Activated CD4-positive, alpha-beta T cell treated with anti-CD3 and anti-CD28 coated beads, Interleukin-2, Interleukin-6, amounts not matched to agents 100 ng/mL and 50 ng/mL, durations not matched to agents 16 hours and 8 hours (primary cell): Measurements from ENCODE around the gene GRM1.
"Not testable (repeated sequence)": the region's sequence is repeated elsewhere in the genome, so short reads cannot be mapped to it uniquely, and the experiment has no call there.

Experiments used
- DNase-seq: peaks from one replicate; pipeline ENCODE4 v3.0.0-alpha.2; 2020

GRM1 gene

GRCh38 chr6:146200176-146200575 lies 171.3 kb downstream of the GRM1 start:
- no peak for DNase-seq

GRCh38 chr6:146202570-146202969 lies 173.7 kb downstream of the GRM1 start:
- no peak for DNase-seq

GRCh38 chr6:146209942-146210341 lies 181.1 kb downstream of the GRM1 start:
- no peak for DNase-seq

- DNase-seq: no peak
These were observed 181.7 kb downstream of the GRM1 start for GRCh38 chr6:146210406-146211083.

GRCh38 chr6:146211646-146212045 lies 182.8 kb downstream of the GRM1 start:
- DNase-seq: no peak

- no peak for DNase-seq
These were observed 183.9 kb downstream of the GRM1 start for GRCh38 chr6:146212781-146213180.

- DNase-seq: no peak
These were observed 190.2 kb downstream of the GRM1 start for GRCh38 chr6:146219101-146219500.

- no peak for DNase-seq
These were observed 195.6 kb downstream of the GRM1 start for GRCh38 chr6:146224449-146224848.

GRCh38 chr6:146224988-146225387 lies 196.1 kb downstream of the GRM1 start:
- DNase-seq: no peak

- no peak for DNase-seq
These were observed 211.5 kb downstream of the GRM1 start for GRCh38 chr6:146240322-146240721.

GRCh38 chr6:146240807-146241206 lies 211.9 kb downstream of the GRM1 start:
- DNase-seq: no peak

- not testable (repeated sequence) for DNase-seq
These were observed 214.8 kb downstream of the GRM1 start for GRCh38 chr6:146243646-146244045.

- no peak for DNase-seq
These were observed 215.8 kb downstream of the GRM1 start for GRCh38 chr6:146244630-146245143.

- DNase-seq: no peak
These were observed 217.2 kb downstream of the GRM1 start for GRCh38 chr6:146246028-146246427.

GRCh38 chr6:146253691-146254090 lies 224.8 kb downstream of the GRM1 start:
- no peak for DNase-seq

- no peak for DNase-seq
These were observed 229.3 kb downstream of the GRM1 start for GRCh38 chr6:146258206-146258605.

GRCh38 chr6:146260886-146261285 lies 232.0 kb downstream of the GRM1 start:
- DNase-seq: no peak

GRCh38 chr6:146265056-146265455 lies 236.2 kb downstream of the GRM1 start:
- DNase-seq: no peak

GRCh38 chr6:146267447-146267846 lies 238.6 kb downstream of the GRM1 start:
- DNase-seq: no peak

GRCh38 chr6:146267946-146268345 lies 239.1 kb downstream of the GRM1 start:
- no peak for DNase-seq

- DNase-seq: no peak
These were observed 240.6 kb downstream of the GRM1 start for GRCh38 chr6:146269482-146269881.

- DNase-seq: not testable (repeated sequence)
These were observed 242.3 kb downstream of the GRM1 start for GRCh38 chr6:146271163-146271562.

- DNase-seq: no peak
These were observed 244.6 kb downstream of the GRM1 start for GRCh38 chr6:146273490-146273889.

- DNase-seq: no peak
These were observed 248.3 kb downstream of the GRM1 start for GRCh38 chr6:146277142-146277541.
